HEK293 (cell line): ENCODE data around the gene PDGFC.

Experiments
- CTCF ChIA-PET: fragments of 350-600 bp; formaldehyde crosslinking; extraction: SDS; loops from one replicate; lab custom pipeline; 2021; ENCODE audit warnings: antibody characterized with exemption; lab: Yijun Ruan, JAX
- POLR2A ChIA-PET: fragments of 300-600 bp; formaldehyde crosslinking; extraction: SDS; loops from one replicate; lab custom pipeline; 2020; ENCODE audit warnings: antibody characterized with exemption, inconsistent platforms; lab: Yijun Ruan, JAX
- H3K27ac ChIP-seq: fragments of 200-500 bp; sonication (Bioruptor generic); 2 replicates; pipeline ENCODE4 v1.5.1; 2014; ENCODE audit warnings: low read depth, low read length, control low read depth, inconsistent platforms; ENCODE audit errors: extremely low read depth
- H3K36me3 ChIP-seq, 2 experiments: fragments of 200-500 bp in 1 of 2; sonication (Bioruptor generic) in 1 of 2; 1 replicate in 1 of 2; 2 replicates in 1 of 2; pipeline ENCODE4 v1.5.1; 2014 to 2017; ENCODE audit warnings: inconsistent platforms in 2 of 2, low read length in 2 of 2; ENCODE audit not compliant: control insufficient read depth in 2 of 2, insufficient read depth in 1 of 2
- H3K4me1 ChIP-seq: fragments of 200-500 bp; sonication (Bioruptor generic); 2 replicates; pipeline ENCODE4 v1.5.1; 2014; ENCODE audit warnings: mild to moderate bottlenecking, low read length, inconsistent platforms; ENCODE audit not compliant: control insufficient read depth, insufficient read depth
- H3K4me3 ChIP-seq: 2 replicates; pipeline ENCODE4 v1.5.1; 2011; ENCODE audit warnings: low read depth, mild to moderate bottlenecking, control low read depth, low read length, moderate library complexity
- H3K9me3 ChIP-seq: fragments of 200-500 bp; sonication (Bioruptor generic); 2 replicates; pipeline ENCODE4 v1.5.1; 2014; ENCODE audit warnings: low read depth, low read length, inconsistent platforms; ENCODE audit not compliant: control insufficient read depth, insufficient read depth
- EGR2 ChIP-seq: fragments of 450-650 bp; formaldehyde crosslinking; IDR thresholded peaks from 2 replicates; pipeline ENCODE4 v1.5.1; 2016; ENCODE audit warnings: low read depth, missing biosample characterization, missing genetic modification characterization
- KLF8 ChIP-seq: fragments of 450-650 bp; formaldehyde crosslinking; IDR thresholded peaks from 2 replicates; pipeline ENCODE4 v1.5.1; 2016; ENCODE audit warnings: missing biosample characterization, missing genetic modification characterization
- SALL2 ChIP-seq: fragments of 450-650 bp; formaldehyde crosslinking; IDR thresholded peaks from 2 replicates; pipeline ENCODE4 v1.5.0; 2017; ENCODE audit warnings: missing biosample characterization, mild to moderate bottlenecking, missing genetic modification characterization, borderline replicate concordance
- ZEB2 ChIP-seq: fragments of 450-650 bp; formaldehyde crosslinking; IDR thresholded peaks from 2 replicates; pipeline ENCODE4 v1.5.1; 2016; ENCODE audit warnings: missing biosample characterization, missing genetic modification characterization
- ZFP3 ChIP-seq: fragments of 450-650 bp; formaldehyde crosslinking; IDR thresholded peaks from 2 replicates; pipeline ENCODE4 v1.5.1; 2016; ENCODE audit warnings: low read depth, missing biosample characterization, missing genetic modification characterization
- ZNF140 ChIP-seq: fragments of 450-650 bp; formaldehyde crosslinking; IDR thresholded peaks from 2 replicates; pipeline ENCODE4 v1.5.1; 2016; ENCODE audit warnings: missing biosample characterization, missing genetic modification characterization
- ZNF214 ChIP-seq: fragments of 450-650 bp; formaldehyde crosslinking; IDR thresholded peaks from 2 replicates; pipeline ENCODE4 v1.5.1; 2017; ENCODE audit warnings: missing biosample characterization, mild to moderate bottlenecking, missing genetic modification characterization, borderline replicate concordance
- ZNF37A ChIP-seq: fragments of 450-650 bp; IDR thresholded peaks from 2 replicates; pipeline ENCODE4 v1.5.1; 2018; ENCODE audit warnings: missing biosample characterization, missing genetic modification characterization
- ZNF394 ChIP-seq: fragments of 450-650 bp; formaldehyde crosslinking; IDR thresholded peaks from 2 replicates; pipeline ENCODE4 v1.5.1; 2016; ENCODE audit warnings: missing biosample characterization, missing genetic modification characterization, mild to moderate bottlenecking, moderate library complexity, borderline replicate concordance
- ZNF571 ChIP-seq: fragments of 450-650 bp; formaldehyde crosslinking; IDR thresholded peaks from 2 replicates; pipeline ENCODE4 v1.5.0; 2017; ENCODE audit warnings: missing biosample characterization, missing genetic modification characterization
- ZNF658 ChIP-seq: fragments of 450-650 bp; formaldehyde crosslinking; IDR thresholded peaks from 2 replicates; pipeline ENCODE4; 2016; ENCODE audit warnings: missing biosample characterization, missing genetic modification characterization
- ZNF843 ChIP-seq: fragments of 450-650 bp; formaldehyde crosslinking; IDR thresholded peaks from 2 replicates; pipeline ENCODE4 v1.5.1; 2016; ENCODE audit warnings: missing biosample characterization, missing genetic modification characterization
- TF ChIP-seq, protein P1 (sequence below): fragments of 450-650 bp; formaldehyde crosslinking; IDR thresholded peaks from 2 replicates; pipeline ENCODE4 v1.5.1; 2016; ENCODE audit warnings: missing biosample characterization, missing genetic modification characterization
- TF ChIP-seq, protein P2 (sequence below): fragments of 450-650 bp; formaldehyde crosslinking; conservative IDR thresholded peaks from 2 replicates; pipeline ENCODE4 v1.5.1; 2016; ENCODE audit warnings: low read depth, missing biosample characterization, missing genetic modification characterization
- TF ChIP-seq, protein P3 (sequence below): fragments of 450-650 bp; formaldehyde crosslinking; IDR thresholded peaks from 2 replicates; pipeline ENCODE4 v1.5.1; 2016; ENCODE audit warnings: missing biosample characterization, missing genetic modification characterization
- TF ChIP-seq, protein P4 (sequence below): fragments of 450-650 bp; formaldehyde crosslinking; IDR thresholded peaks from 2 replicates; pipeline ENCODE4 v1.5.1; 2016; ENCODE audit warnings: missing biosample characterization, missing genetic modification characterization
- TF ChIP-seq, protein P5 (sequence below): fragments of 450-650 bp; formaldehyde crosslinking; IDR thresholded peaks from 2 replicates; pipeline ENCODE4 v1.5.1; 2016; ENCODE audit warnings: missing biosample characterization, missing genetic modification characterization

Gene PDGFC

DNA sequence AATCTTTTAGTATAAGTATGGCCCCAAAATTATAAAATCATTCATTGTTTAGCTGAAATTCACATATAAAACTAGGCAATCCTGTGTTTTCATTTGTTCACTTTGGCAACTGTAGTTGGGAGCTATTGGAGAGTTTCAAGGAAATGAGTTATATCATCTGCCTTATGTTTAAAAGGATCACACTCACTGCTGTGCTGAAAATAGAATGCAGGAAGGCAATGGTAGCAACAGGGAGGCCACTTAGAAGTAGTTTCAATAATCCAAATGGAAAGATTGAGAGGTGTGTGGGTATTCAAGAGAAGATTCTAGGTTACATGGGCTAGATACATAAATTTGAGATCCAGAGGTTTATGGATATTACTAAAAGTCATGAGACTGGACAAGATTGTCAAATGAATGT is 184.9 kb downstream of the PDGFC start:
- H3K4me1 ChIP-seq = no peaks in the 10 kb centered on the region; the same call in 1 of the 2 replicates
- no peak overlapping the region for H3K27ac ChIP-seq
- no peaks in the 10 kb centered on the region for H3K9me3 ChIP-seq
- ChIA-PET CTCF (no interaction called here), POLR2A (no interaction called here)
- no peak overlapping the region for H3K4me3 ChIP-seq
- H3K36me3 ChIP-seq = no peaks in the 10 kb centered on the region
- no peak for TF ChIP-seq EGR2
- TF ChIP-seq ZEB2 (tag by site-specific recombination) = no peak
- TF ChIP-seq, protein P1, sequence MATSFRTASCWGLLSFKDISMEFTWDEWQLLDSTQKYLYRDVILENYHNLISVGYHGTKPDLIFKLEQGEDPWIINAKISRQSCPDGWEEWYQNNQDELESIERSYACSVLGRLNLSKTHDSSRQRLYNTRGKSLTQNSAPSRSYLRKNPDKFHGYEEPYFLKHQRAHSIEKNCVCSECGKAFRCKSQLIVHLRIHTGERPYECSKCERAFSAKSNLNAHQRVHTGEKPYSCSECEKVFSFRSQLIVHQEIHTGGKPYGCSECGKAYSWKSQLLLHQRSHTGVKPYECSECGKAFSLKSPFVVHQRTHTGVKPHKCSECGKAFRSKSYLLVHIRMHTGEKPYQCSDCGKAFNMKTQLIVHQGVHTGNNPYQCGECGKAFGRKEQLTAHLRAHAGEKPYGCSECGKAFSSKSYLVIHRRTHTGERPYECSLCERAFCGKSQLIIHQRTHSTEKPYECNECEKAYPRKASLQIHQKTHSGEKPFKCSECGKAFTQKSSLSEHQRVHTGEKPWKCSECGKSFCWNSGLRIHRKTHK (tag by site-specific recombination) = no peak

DNA sequence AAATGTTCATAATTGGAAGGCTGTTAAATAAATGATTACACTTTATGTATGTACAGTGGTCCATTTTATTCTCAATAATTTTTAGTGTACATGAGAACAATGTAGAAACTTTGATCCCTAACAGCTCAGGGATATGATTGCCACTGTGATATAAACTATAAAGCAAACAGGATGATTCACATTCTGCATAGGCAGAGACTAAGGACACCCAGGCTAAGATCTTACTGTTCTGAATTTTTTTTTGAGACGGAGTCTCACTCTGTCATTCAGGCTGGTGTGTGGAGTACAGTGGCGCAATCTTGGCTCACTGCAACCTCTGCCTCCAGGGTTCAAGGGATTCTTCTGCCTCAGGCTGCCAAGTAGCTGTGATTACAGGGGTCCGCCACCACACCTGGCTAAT is 186.6 kb downstream of the PDGFC start:
- H3K27ac ChIP-seq = no peak overlapping the region
- TF ChIP-seq, protein P2, sequence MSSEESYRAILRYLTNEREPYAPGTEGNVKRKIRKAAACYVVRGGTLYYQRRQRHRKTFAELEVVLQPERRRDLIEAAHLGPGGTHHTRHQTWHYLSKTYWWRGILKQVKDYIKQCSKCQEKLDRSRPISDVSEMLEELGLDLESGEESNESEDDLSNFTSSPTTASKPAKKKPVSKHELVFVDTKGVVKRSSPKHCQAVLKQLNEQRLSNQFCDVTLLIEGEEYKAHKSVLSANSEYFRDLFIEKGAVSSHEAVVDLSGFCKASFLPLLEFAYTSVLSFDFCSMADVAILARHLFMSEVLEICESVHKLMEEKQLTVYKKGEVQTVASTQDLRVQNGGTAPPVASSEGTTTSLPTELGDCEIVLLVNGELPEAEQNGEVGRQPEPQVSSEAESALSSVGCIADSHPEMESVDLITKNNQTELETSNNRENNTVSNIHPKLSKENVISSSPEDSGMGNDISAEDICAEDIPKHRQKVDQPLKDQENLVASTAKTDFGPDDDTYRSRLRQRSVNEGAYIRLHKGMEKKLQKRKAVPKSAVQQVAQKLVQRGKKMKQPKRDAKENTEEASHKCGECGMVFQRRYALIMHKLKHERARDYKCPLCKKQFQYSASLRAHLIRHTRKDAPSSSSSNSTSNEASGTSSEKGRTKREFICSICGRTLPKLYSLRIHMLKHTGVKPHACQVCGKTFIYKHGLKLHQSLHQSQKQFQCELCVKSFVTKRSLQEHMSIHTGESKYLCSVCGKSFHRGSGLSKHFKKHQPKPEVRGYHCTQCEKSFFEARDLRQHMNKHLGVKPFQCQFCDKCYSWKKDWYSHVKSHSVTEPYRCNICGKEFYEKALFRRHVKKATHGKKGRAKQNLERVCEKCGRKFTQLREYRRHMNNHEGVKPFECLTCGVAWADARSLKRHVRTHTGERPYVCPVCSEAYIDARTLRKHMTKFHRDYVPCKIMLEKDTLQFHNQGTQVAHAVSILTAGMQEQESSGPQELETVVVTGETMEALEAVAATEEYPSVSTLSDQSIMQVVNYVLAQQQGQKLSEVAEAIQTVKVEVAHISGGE (tag by site-specific recombination) = no peak
- TF ChIP-seq ZNF658 (tag by site-specific recombination) (no peak), SALL2 (tag by site-specific recombination) (no peak), ZNF571 (tag by site-specific recombination) (no peak), ZNF843 (no peak), ZNF140 (tag by site-specific recombination) (no peak), ZNF394 (tag by site-specific recombination) (no peak), ZNF214 (no peak), KLF8 (tag by site-specific recombination) (no peak), ZFP3 (tag by site-specific recombination) (no peak), ZNF37A (tag by site-specific recombination) (no peak)
- TF ChIP-seq, protein P3, sequence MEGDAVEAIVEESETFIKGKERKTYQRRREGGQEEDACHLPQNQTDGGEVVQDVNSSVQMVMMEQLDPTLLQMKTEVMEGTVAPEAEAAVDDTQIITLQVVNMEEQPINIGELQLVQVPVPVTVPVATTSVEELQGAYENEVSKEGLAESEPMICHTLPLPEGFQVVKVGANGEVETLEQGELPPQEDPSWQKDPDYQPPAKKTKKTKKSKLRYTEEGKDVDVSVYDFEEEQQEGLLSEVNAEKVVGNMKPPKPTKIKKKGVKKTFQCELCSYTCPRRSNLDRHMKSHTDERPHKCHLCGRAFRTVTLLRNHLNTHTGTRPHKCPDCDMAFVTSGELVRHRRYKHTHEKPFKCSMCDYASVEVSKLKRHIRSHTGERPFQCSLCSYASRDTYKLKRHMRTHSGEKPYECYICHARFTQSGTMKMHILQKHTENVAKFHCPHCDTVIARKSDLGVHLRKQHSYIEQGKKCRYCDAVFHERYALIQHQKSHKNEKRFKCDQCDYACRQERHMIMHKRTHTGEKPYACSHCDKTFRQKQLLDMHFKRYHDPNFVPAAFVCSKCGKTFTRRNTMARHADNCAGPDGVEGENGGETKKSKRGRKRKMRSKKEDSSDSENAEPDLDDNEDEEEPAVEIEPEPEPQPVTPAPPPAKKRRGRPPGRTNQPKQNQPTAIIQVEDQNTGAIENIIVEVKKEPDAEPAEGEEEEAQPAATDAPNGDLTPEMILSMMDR (tag by site-specific recombination) = no peak
- TF ChIP-seq, protein P4, sequence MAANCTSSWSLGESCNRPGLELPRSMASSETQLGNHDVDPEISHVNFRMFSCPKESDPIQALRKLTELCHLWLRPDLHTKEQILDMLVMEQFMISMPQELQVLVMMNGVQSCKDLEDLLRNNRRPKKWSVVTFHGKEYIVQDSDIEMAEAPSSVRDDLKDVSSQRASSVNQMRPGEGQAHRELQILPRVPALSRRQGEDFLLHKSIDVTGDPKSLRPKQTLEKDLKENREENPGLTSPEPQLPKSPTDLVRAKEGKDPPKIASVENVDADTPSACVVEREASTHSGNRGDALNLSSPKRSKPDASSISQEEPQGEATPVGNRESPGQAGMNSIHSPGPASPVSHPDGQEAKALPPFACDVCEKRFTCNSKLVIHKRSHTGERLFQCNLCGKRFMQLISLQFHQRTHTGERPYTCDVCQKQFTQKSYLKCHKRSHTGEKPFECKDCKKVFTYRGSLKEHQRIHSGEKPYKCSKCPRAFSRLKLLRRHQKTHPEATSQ (tag by site-specific recombination) = no peak
- TF ChIP-seq, protein P5, sequence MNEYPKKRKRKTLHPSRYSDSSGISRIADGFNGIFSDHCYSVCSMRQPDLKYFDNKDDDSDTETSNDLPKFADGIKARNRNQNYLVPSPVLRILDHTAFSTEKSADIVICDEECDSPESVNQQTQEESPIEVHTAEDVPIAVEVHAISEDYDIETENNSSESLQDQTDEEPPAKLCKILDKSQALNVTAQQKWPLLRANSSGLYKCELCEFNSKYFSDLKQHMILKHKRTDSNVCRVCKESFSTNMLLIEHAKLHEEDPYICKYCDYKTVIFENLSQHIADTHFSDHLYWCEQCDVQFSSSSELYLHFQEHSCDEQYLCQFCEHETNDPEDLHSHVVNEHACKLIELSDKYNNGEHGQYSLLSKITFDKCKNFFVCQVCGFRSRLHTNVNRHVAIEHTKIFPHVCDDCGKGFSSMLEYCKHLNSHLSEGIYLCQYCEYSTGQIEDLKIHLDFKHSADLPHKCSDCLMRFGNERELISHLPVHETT = no peak
- no peak overlapping the region for H3K4me3 ChIP-seq
- ChIA-PET POLR2A (no interaction called here), CTCF (no interaction called here)
- H3K36me3 ChIP-seq = no peaks in the 10 kb centered on the region
- H3K4me1 ChIP-seq = no peaks in the 10 kb centered on the region
- no peaks in the 10 kb centered on the region for H3K9me3 ChIP-seq
